Mesenteric fat pad (tissue), 1 donor: ENCODE data around the gene CTIF. TPM values are rescaled to one million over a fixed set of nuclear protein-coding genes. Genes with fewer than 3 reads are reported as not detected.

Source experiments
- DNase-seq: peaks from one replicate; pipeline ENCODE4 v3.0.0-alpha.2; 2020; ENCODE audit warnings: low spot score
- total RNA-seq: library from RNA; stranded (reverse); fragmentation: NEBNext Ultra II Directional; extraction: Animal tissue kit (Norgen Biotek cat#: 25700); gene quantifications from one replicate; pipeline ENCODE4 v1.2.1, GENCODE V29; 2021
- donor health status: DM: yes; HTN: yes; CAD: no.

CTIF gene
- total RNA-seq, 1 donor from 2014 or later: 196 TPM

DNA sequence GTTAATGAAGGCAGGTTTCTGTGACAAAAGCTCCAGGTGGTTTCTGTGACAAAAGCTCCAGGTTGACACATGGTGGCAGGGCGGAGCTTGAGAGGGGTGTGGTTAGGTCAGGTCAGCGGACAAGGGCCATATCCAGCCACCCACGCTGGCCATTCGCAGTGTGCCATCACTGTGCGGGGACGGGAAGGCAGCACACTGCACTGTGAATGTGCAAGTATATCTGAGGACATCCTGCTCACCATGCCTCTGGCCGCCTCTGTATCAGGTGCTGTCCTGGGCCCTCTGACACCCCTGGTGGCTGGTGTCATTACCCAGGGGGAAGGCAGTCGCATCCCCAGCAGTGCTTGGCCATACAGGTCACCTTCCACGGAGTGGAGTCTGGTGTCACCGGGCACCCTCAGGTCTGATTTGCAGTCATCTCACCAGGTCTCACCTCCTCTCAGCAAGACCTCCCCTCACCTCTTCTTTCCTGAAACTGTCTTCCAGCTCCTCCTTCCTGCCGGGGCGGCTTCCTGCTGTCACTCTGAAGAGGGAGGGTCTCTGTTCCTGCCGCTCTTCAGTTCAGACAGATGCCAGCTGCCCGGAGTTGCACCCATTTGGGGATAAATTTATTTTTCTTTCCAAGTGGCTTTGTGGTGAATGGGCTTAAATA is 34.9 kb downstream of the CTIF start:
- DNase-seq: no peak

DNA sequence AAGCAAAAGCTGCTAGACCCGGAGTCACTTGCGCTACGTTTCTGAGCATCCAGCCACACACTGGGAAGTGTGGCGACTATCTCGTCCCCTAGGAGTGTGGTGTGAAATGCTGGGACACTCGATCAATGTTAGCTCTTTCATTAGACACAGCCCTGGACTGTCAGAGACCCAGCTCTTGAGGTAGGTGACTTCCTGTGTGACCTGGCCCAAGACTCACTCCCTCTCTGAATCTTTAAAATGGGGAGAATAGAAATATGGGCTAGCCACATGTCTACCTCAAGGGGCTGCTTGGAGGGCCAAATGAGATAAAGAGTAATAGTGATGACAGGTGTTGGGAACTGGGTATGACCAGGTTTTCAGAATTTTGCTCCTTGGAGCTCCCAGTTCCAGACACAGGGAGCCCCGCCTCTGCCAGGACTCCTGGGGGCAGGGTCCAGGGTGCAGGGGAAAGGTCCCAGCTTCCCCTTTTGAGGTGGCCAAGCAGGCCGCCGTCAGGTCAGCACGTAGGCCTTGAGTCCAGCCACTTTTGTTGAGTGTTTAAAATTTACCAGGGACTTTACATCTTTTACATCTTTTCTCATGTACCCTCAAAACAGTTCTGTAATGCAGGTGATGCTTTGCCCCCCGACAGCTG is 36.0 kb downstream of the CTIF start:
- DNase-seq: no peak

GRCh38 chr18:48575301-48575657 is 36.4 kb downstream of the CTIF start:
- DNase-seq: no peak

DNA sequence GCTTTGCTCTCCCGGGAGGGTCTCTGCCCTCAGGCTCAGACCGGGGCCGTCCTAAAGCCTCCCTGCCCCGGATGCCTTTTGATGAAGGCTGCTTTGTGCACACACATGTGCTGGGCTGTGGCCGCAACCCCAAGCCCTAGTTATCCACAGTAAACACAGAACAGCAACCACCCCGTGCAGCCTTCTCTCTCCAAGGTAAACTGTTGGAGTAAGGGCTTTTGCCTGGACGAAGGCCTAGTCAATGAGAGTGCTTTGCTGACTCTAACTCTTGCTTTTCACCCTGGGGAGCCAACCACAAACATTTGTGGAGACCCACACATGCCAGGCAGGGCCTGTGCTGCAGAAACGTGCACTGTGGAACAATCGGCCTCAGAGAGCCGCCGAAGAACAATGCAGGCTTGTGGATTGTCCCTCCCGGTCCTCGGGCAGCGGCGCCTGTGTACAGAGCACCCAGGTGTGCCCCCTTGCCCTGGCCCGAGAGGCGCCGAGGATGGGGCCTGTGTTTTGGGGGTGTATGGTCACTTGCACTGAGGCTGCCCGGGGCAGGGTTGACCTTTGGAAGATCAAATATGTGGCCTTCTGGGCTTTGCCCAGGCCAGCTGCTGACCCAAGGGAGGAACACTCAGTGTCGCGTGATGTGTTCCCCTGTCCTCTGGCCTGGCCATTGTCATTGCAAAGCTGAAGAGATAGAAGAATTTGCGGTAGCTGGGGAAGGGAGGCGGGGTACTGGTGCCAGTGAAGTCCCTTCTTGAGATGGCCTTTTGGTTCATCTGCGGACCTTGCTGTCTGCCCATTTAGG is 37.0 kb downstream of the CTIF start:
- DNase-seq: no peak

- no peak for DNase-seq
Measured at GRCh38 chr18:48576457-48576771, 37.6 kb downstream of the CTIF start.

- no peak for DNase-seq
Measured at GRCh38 chr18:48577478-48578190, 38.8 kb downstream of the CTIF start.

- no peak for DNase-seq
Measured at GRCh38 chr18:48578289-48578688, 39.5 kb downstream of the CTIF start.

GRCh38 chr18:48580066-48580465 is 41.2 kb downstream of the CTIF start:
- DNase-seq: no peak

- DNase-seq: no peak
Measured at GRCh38 chr18:48580782-48581181, 42.0 kb downstream of the CTIF start.

GRCh38 chr18:48581206-48581605 is 42.4 kb downstream of the CTIF start:
- no peak for DNase-seq

DNA sequence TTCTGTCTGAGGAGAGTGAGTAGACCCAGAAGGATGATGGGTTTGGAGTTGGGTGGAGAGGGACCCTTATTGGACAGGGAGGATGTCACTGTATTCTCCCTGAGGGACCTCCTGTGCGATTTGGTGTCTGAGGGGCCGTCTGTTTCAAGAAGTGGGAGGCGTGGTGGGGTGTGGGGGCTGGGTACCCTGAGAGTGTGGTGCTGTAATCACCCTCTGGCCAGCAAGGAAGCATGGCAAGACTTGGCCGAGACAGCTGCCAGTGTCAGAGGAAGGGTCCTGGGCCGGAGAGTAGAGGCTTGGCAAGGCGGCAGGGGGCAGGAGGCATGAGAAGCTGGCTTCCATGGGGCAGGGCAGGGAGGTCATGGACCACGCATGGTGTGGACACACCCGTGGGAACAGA is 43.1 kb downstream of the CTIF start:
- DNase-seq: no peak

GRCh38 chr18:48582946-48583345 is 44.1 kb downstream of the CTIF start:
- DNase-seq: no peak

- DNase-seq: no peak
Measured at GRCh38 chr18:48583573-48583972, 44.7 kb downstream of the CTIF start.

GRCh38 chr18:48589797-48590519 is 51.1 kb downstream of the CTIF start:
- DNase-seq: no peak

DNA sequence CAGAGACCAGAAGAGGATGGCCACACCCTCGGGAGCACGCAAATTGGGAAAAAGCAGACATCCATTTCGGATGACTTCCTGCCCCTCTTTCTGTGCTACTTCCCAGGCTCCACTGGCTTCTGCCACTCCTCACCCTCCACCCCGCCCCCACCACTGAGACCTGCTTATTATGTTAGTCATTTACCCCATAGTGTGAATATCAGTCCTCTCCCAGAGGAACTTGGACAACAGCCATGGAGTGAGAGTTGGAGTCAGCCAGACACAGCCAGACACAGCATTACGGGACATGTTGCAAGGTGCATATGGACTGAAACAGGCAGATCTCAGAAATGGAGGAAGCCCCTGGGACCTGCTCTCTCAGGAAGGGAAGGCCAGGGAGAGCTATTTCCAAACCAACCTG is 51.8 kb downstream of the CTIF start:
- no peak for DNase-seq

GRCh38 chr18:48592540-48593171 is 53.8 kb downstream of the CTIF start:
- DNase-seq: no peak

GRCh38 chr18:48594471-48595094 is 55.8 kb downstream of the CTIF start:
- no peak for DNase-seq

DNA sequence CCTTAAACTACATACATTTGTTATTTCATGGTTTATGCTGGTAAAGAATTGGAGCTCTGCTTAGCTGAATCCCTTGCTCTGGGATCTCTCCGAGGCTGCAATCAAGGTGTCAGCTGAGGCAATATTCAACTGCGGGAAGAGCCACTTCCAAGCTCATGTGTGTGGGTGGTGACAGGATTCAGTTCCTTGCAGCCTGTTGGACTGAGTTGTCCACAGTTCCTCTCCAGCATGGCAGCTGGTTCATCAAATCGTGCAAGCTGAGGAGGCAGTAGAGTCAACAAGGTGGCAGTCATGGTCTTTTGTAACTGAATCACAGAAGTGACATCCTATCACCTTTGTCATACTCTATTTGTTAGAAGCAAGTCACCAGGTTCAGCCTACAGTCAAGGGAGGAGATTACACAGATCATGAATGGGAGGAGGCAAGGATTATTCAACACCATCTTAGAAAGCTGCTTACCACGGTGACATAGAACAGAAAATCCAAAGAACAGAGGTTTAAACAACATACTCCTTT is 56.9 kb downstream of the CTIF start:
- DNase-seq: no peak

- DNase-seq: no peak
Measured at GRCh38 chr18:48597110-48597509, 58.3 kb downstream of the CTIF start.

DNA sequence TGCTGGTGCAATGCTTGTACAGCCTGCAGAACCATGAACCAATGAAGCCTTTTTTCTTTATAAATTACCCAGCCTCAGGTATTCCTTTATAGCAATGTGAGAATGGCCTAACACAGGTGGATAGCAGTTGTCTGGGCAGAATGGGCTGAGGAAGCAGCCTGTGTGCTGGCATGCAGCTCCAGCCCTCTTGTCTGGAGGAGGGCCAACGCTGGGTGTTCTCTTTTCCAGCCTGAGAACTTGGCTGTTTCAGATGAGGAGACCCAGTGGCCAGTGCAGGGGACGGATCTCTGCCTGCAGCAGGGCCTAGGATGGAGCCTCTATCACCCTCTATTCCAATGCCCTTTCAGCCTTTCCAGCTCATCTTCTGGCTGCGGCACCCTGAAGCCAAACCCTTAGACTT is 58.8 kb downstream of the CTIF start:
- DNase-seq: no peak
